Measurements from ENCODE around the gene DENND4C.

DNA sequence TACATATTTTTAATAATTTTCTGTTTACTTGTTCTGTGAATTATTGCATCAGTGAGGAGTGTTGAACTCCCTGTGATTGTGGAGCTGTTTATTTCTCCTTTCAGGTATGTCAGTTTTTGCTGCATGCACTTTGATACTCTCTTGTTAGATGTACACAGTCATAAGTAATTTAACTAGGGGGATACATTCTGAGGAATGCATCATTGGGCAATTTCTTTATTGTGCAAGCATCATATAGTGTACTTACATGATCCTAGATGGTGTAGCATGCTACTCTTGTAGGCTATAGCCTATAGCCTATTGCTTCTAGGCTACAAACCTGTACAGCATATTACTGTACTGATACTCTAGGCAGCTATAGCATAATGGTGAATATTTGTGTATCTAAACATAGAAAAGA is 9.5 kb downstream of the DENND4C start:
- no peak for TF ChIP-seq CTCF (IDR thresholded peaks at IDR 0.05)
- no peak for TF ChIP-seq ZFX (IDR thresholded peaks at IDR 0.05; ENCODE audit: borderline replicate concordance)

Measured in 22Rv1 (cell line).